Esophagus squamous epithelium (tissue), 4 donors: ENCODE data around the gene SPTAN1.

ENCODE experiments used
- CTCF ChIP-seq, 6 experiments: fragments of 450-650 bp in 4 of 6; fragments of 200-600 bp in 2 of 6; sonication (generic) in 2 of 6; IDR thresholded peaks; one replicate each; pipeline ENCODE4 v1.5.1; 2016 to 2019; ENCODE audit warnings: antibody characterized with exemption in 6 of 6, mild to moderate bottlenecking in 4 of 6, moderate library complexity in 4 of 6
- POLR2A ChIP-seq, 4 donors: fragments of 450-650 bp; IDR thresholded peaks; one replicate each; pipeline ENCODE4 v1.6.1; 2017; ENCODE audit warnings: antibody characterized with exemption in 4 of 4, mild to moderate bottlenecking in 4 of 4, moderate library complexity in 3 of 4

GRCh38 chr9:128633057-128633456, 80.7 kb downstream of the SPTAN1 start:
- TF ChIP-seq CTCF (IDR thresholded peaks at IDR 0.05) (no peak), POLR2A (IDR thresholded peaks at IDR 0.05) (no peak)
